Subcutaneous abdominal adipose tissue (tissue), 5 donors: ENCODE data around the gene SLC25A31.

Experiments
- H3K27ac ChIP-seq: one replicate; pipeline ENCODE4 v1.7.0; 2013; ENCODE audit warnings: low read depth, mild to moderate bottlenecking, inconsistent platforms, low read length, moderate library complexity
- H3K27me3 ChIP-seq, 5 donors: one replicate each; pipeline ENCODE4 v1.7.0; 2013; ENCODE audit warnings: low read length in 5 of 5, inconsistent platforms in 1 of 5; ENCODE audit not compliant: control insufficient read depth in 5 of 5, insufficient read depth in 4 of 5
- H3K36me3 ChIP-seq, 5 donors: one replicate each; pipeline ENCODE4 v1.7.0; 2013; ENCODE audit warnings: low read length in 5 of 5; ENCODE audit not compliant: control insufficient read depth in 5 of 5, insufficient read depth in 5 of 5
- H3K4me1 ChIP-seq, 5 donors: one replicate each; pipeline ENCODE4 v1.7.0; 2013; ENCODE audit warnings: low read length in 5 of 5, mild to moderate bottlenecking in 3 of 5, moderate library complexity in 1 of 5; ENCODE audit not compliant: control insufficient read depth in 5 of 5, insufficient read depth in 5 of 5
- H3K4me3 ChIP-seq, 5 donors: one replicate each; pipeline ENCODE4 v1.7.0; 2013; ENCODE audit warnings: low read length in 5 of 5, low read depth in 1 of 5
- H3K9ac ChIP-seq, 5 donors: one replicate each; pipeline ENCODE4 v1.7.0; 2013; ENCODE audit warnings: low read length in 5 of 5, mild to moderate bottlenecking in 4 of 5, moderate library complexity in 3 of 5
- H3K9me3 ChIP-seq, 5 donors: one replicate each; pipeline ENCODE4 v1.7.0; 2013; ENCODE audit warnings: low read length in 5 of 5; ENCODE audit not compliant: control insufficient read depth in 5 of 5
- donor health status: healthy.
- donor health status: healthy.
- donor health status: healthy.
- donor health status: healthy.
- donor health status: healthy.

SLC25A31 gene

GRCh38 chr4:127737295-127737694 lies 7.1 kb downstream of the SLC25A31 start:
- H3K27me3 ChIP-seq, result peaks cover 0 to 4% (median 0%) of the 10 kb centered on the region in 5 donors
- no peaks in the 10 kb centered on the region for H3K4me1 ChIP-seq
- H3K36me3 ChIP-seq, result no peaks in the 10 kb centered on the region
- no peaks in the 10 kb centered on the region for H3K9me3 ChIP-seq
- no peak overlapping the region for H3K9ac ChIP-seq
- H3K4me3 ChIP-seq, result no peak overlapping the region
- no peak overlapping the region for H3K27ac ChIP-seq

GRCh38 chr4:127741247-127741646 lies 11.0 kb downstream of the SLC25A31 start:
- H3K9me3 ChIP-seq, result no peaks in the 10 kb centered on the region
- H3K27ac ChIP-seq, result no peak overlapping the region
- no peak overlapping the region for H3K9ac ChIP-seq
- peaks cover 0 to 4% (median 0%) of the 10 kb centered on the region in 5 donors for H3K27me3 ChIP-seq
- no peaks in the 10 kb centered on the region for H3K36me3 ChIP-seq
- H3K4me3 ChIP-seq, result no peak overlapping the region
- H3K4me1 ChIP-seq, result no peaks in the 10 kb centered on the region

GRCh38 chr4:127747883-127748282 lies 17.7 kb downstream of the SLC25A31 start:
- no peaks in the 10 kb centered on the region for H3K27me3 ChIP-seq
- H3K9ac ChIP-seq, result no peak overlapping the region
- no peaks in the 10 kb centered on the region for H3K36me3 ChIP-seq
- peaks cover 0 to 4% (median 0%) of the 10 kb centered on the region in 5 donors for H3K9me3 ChIP-seq
- no peak overlapping the region for H3K27ac ChIP-seq
- H3K4me1 ChIP-seq, result no peaks in the 10 kb centered on the region
- H3K4me3 ChIP-seq, result no peak overlapping the region

GRCh38 chr4:127748957-127749356 lies 18.8 kb downstream of the SLC25A31 start:
- Histone ChIP-seq H3K4me1 (no peaks in the 10 kb centered on the region), H3K4me3 (no peak overlapping the region), H3K9me3 (peaks cover 0 to 4% (median 0%) of the 10 kb centered on the region in 5 donors), H3K27me3 (no peaks in the 10 kb centered on the region), H3K9ac (no peak overlapping the region), H3K27ac (no peak overlapping the region), H3K36me3 (no peaks in the 10 kb centered on the region)

GRCh38 chr4:127756906-127757305 lies 26.7 kb downstream of the SLC25A31 start:
- no peaks in the 10 kb centered on the region for H3K27me3 ChIP-seq
- H3K9ac ChIP-seq, result no peak overlapping the region
- H3K36me3 ChIP-seq, result no peaks in the 10 kb centered on the region
- H3K4me1 ChIP-seq, result no peaks in the 10 kb centered on the region
- H3K9me3 ChIP-seq, result peaks cover 2 to 6% (median 4%) of the 10 kb centered on the region in 5 donors
- H3K27ac ChIP-seq, result no peak overlapping the region
- H3K4me3 ChIP-seq, result no peak overlapping the region

GRCh38 chr4:127759228-127759820 lies 29.1 kb downstream of the SLC25A31 start:
- H3K9ac ChIP-seq, result no peak overlapping the region
- H3K4me1 ChIP-seq, result no peaks in the 10 kb centered on the region
- no peak overlapping the region for H3K27ac ChIP-seq
- peaks cover 0 to 6% (median 4%) of the 10 kb centered on the region in 5 donors for H3K9me3 ChIP-seq
- H3K4me3 ChIP-seq, result no peak overlapping the region
- H3K36me3 ChIP-seq, result no peaks in the 10 kb centered on the region
- H3K27me3 ChIP-seq, result no peaks in the 10 kb centered on the region

- Histone ChIP-seq H3K4me1 (no peaks in the 10 kb centered on the region), H3K27me3 (no peaks in the 10 kb centered on the region), H3K9ac (no peak overlapping the region), H3K4me3 (no peak overlapping the region), H3K36me3 (no peaks in the 10 kb centered on the region), H3K27ac (no peak overlapping the region), H3K9me3 (peaks cover 0 to 6% (median 4%) of the 10 kb centered on the region in 5 donors)
Observed at GRCh38 chr4:127759893-127760292, 29.7 kb downstream of the SLC25A31 start.

- no peaks in the 10 kb centered on the region for H3K4me1 ChIP-seq
- H3K36me3 ChIP-seq, result no peaks in the 10 kb centered on the region
- H3K27me3 ChIP-seq, result no peaks in the 10 kb centered on the region
- H3K4me3 ChIP-seq, result no peak overlapping the region
- H3K9ac ChIP-seq, result no peak overlapping the region
- no peak overlapping the region for H3K27ac ChIP-seq
- H3K9me3 ChIP-seq, result no peaks in the 10 kb centered on the region
Observed at GRCh38 chr4:127771535-127772275, 41.5 kb downstream of the SLC25A31 start.

- Histone ChIP-seq H3K27me3 (no peaks in the 10 kb centered on the region), H3K9me3 (no peaks in the 10 kb centered on the region), H3K36me3 (no peaks in the 10 kb centered on the region), H3K9ac (no peak overlapping the region), H3K4me3 (no peak overlapping the region), H3K27ac (no peak overlapping the region), H3K4me1 (no peaks in the 10 kb centered on the region)
Observed at GRCh38 chr4:127772769-127773671, 42.8 kb downstream of the SLC25A31 start.

- Histone ChIP-seq H3K9ac (no peak overlapping the region), H3K9me3 (no peaks in the 10 kb centered on the region), H3K27me3 (no peaks in the 10 kb centered on the region), H3K27ac (no peak overlapping the region), H3K36me3 (no peaks in the 10 kb centered on the region), H3K4me1 (no peaks in the 10 kb centered on the region), H3K4me3 (no peak overlapping the region)
Observed at GRCh38 chr4:127775843-127776242, 45.6 kb downstream of the SLC25A31 start.
